HG03378 (cell line): Measurements from ENCODE around the gene BAIAP2L2.
"Not testable (repeated sequence)": the region's sequence is repeated elsewhere in the genome, so short reads cannot be mapped to it uniquely, and the experiment has no call there.

Experiments
- ATAC-seq: cut with Tn5 transposase; IDR thresholded peaks from one replicate; pipeline ENCODE4 v1.9.1; 2021; ENCODE audit warnings: mild to moderate bottlenecking, moderate library complexity; ENCODE audit not compliant: unreplicated experiment

BAIAP2L2 gene

GRCh38 chr22:38129856-38130255, 19.4 kb upstream of the BAIAP2L2 start:
- ATAC-seq = no peak

- no peak for ATAC-seq
Observed at GRCh38 chr22:38129021-38129420, 18.5 kb upstream of the BAIAP2L2 start.

GRCh38 chr22:38127869-38128268, 17.4 kb upstream of the BAIAP2L2 start:
- ATAC-seq = no peak

- ATAC-seq = no peak
Observed at GRCh38 chr22:38126928-38127668, 16.6 kb upstream of the BAIAP2L2 start.

- no peak for ATAC-seq
Observed at GRCh38 chr22:38125751-38126201, 15.3 kb upstream of the BAIAP2L2 start.

GRCh38 chr22:38125038-38125610, 14.6 kb upstream of the BAIAP2L2 start:
- ATAC-seq = no peak

- ATAC-seq = no peak
Observed at GRCh38 chr22:38124236-38124974, 13.9 kb upstream of the BAIAP2L2 start.

- no peak for ATAC-seq
Observed at GRCh38 chr22:38122616-38123015, 12.1 kb upstream of the BAIAP2L2 start.

GRCh38 chr22:38120359-38121110, 10.1 kb upstream of the BAIAP2L2 start:
- ATAC-seq = no peak

GRCh38 chr22:38118747-38119146, 8.3 kb upstream of the BAIAP2L2 start:
- ATAC-seq = not testable (repeated sequence)

GRCh38 chr22:38118182-38118581, 7.7 kb upstream of the BAIAP2L2 start:
- no peak for ATAC-seq

- ATAC-seq = not testable (repeated sequence)
Observed at GRCh38 chr22:38117556-38117955, 7.1 kb upstream of the BAIAP2L2 start.

GRCh38 chr22:38115423-38116205, 5.1 kb upstream of the BAIAP2L2 start:
- ATAC-seq = no peak

GRCh38 chr22:38114484-38115398, 4.3 kb upstream of the BAIAP2L2 start:
- ATAC-seq = no peak

- ATAC-seq = no peak
Observed at GRCh38 chr22:38112381-38112780, 1.9 kb upstream of the BAIAP2L2 start.

- ATAC-seq = no peak
Observed at GRCh38 chr22:38111925-38112355, 1.5 kb upstream of the BAIAP2L2 start.

GRCh38 chr22:38110863-38111852, 674 bp upstream of the BAIAP2L2 start:
- ATAC-seq = no peak

GRCh38 chr22:38109371-38110001, 998 bp downstream of the BAIAP2L2 start:
- ATAC-seq = no peak
